ENCODE measurements around the gene PGS1.

PGS1 gene

DNA sequence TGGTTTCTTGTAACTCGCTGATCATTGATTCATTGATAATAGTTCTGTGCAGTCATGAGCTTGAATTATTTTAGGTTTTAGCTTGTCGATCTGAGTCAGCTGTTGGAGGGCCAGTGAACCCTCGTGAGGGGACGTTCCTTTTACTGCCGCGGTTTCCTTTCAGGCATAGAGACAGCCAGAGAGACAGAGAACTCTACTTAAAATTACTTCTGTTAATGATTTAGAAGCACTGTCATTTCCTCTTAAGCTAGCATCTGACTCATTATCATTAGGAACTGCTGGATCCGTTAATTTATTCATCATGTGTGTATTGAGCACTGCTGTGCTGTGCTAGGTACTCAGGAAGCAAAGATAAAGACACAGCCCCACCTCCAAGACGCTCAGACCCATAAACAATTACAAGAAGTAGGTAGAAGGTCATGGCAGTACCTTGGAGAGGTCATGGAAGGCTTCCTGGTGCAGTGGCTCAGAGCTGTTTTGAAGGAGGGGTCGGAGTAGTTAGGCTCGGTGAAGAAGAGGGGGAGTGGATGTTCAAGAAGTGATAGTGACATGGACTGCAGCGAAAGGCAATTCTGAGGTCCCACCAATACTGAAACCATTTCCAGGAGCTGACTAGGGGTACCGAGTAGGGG, 3.3 kb downstream of the PGS1 start:
- Mint-ChIP-seq H3K36me3 (ENCODE audit: low read depth) (peaks cover 31% of the 10 kb centered on the region), H3K4me1 (ENCODE audit: low read depth) (peaks cover 81% of the 10 kb centered on the region), H3K9me3 (no peaks in the 10 kb centered on the region), H3K4me3 (peak overlapping the region; percentile 98), H3K27me3 (no peaks in the 10 kb centered on the region), H3K27ac (peak overlapping the region; percentile 96)

DNA sequence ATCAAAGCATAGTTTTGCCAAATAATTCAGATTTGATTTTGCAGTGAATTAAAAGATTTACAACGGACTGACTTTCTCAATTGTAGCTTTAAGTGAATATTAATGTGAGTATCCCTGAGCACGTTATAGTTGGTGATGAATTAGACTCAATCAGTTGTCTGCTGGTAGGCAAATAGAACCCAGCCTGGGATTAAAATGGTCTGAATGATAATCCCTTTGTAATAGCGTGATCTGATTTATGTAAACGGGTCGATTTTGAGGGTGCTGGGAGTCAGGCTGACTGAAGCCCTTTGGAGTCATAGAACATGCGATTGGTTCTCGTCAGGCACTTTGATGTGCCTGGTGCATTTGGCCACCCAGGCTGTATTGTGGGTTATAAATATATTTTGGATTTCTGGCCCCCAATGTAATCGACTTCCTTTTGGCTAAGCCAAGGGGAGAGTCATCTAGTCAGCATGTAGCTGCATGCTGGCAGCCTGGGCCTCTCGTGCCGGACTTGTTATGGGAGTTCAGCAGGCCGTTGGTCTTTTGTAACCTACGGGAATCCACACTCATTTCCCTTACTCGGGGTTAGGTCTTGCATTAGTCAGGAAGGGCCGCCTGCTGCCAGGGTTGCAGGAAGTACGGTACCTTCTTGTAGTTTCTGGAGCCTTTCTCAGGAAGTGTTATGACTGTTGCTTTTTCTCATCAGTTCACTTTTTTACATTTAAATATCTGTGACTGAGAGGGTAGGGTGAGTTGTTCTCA, 5.4 kb downstream of the PGS1 start:
- Mint-ChIP-seq H3K27me3 (no peaks in the 10 kb centered on the region), H3K27ac (peak overlapping the region; percentile 96), H3K4me1 (ENCODE audit: low read depth) (peaks cover 95% of the 10 kb centered on the region), H3K9me3 (no peaks in the 10 kb centered on the region), H3K4me3 (peak overlapping the region; percentile 75), H3K36me3 (ENCODE audit: low read depth) (peaks cover 39% of the 10 kb centered on the region)

DNA sequence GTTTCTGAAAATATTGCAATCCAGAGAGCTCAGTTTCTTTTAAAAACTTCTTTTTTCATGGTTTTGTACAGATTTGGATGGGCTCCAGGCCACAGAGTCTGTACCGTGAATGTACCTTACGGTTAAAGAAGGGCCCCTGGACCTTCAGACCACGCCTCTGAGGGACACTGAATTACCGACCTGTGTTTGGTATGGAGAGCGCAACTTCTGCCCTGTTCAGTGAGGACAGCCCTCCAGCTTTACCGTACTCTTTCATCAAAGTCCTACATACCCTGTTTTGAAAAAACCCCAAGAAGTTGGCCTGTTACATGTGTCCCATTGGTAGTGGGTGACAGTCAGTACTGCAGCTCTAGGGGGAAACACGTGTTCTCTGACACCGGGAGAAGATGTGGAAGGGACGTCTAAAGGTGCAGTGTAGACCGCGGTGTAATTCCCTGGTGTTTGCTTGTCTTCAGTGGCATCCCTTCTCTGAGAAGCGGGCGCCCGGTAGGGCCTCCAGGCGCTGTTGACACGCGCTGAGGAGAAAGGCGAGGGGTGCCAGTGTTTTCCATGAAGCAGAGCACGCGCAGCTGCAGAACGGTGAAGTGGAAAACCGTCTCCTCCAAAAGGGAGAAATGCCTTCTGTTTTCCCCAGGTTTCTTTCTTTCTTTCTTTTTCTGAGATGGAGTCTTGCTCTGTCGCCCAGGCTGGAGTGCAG, 6.2 kb downstream of the PGS1 start:
- peaks cover 39% of the 10 kb centered on the region for H3K36me3 Mint-ChIP-seq (ENCODE audit: low read depth)
- H3K9me3 Mint-ChIP-seq = no peaks in the 10 kb centered on the region
- H3K27me3 Mint-ChIP-seq = no peaks in the 10 kb centered on the region

DNA sequence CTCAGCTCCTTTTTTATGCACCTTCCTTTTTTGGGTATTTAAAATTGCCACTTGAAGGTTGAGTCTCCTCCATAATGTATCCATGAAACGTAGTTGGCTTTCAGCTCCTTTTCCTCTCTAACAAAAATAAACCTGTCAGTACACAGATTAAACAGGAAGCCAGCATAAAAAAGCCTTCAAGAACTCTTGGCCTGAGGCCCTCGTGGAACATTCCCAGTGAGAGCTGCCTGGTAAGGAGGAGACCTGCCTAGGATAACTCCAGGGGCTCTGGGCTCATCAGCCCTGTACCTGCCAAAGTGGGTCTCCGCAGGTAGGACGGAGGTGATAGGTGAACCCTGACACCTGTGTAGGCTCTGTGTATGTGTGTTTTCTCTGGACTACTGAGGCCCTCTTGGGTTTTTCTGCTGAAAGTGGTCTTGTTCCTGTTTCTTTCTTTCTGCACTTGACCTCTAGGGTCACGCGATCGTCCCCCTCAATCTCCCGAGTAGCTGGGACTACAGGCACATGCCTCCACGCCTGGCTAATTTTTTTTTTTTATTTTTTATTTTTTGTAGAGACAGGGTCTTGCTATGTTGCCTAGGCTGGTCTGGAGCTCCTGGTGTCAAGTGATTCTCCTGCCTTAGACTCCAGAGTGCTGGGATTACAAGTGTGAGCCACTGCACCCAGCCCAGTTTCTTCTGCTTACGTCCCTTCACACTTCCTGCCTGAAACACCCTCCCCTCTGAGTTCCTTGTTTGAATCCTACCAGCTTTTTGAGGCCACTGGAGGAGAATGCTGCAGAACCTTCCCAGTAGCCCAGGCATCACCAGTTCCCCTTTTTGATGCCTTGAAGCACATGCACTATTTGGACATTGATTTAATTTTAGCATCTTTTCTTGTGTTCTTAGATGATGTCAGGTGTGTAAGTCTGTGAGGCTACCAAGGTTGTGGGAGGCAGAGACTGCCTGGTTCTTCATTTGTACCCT, 9.8 kb downstream of the PGS1 start:
- peak overlapping the region; percentile 96 for H3K27ac Mint-ChIP-seq
- no peaks in the 10 kb centered on the region for H3K27me3 Mint-ChIP-seq
- peaks cover 79% of the 10 kb centered on the region for H3K4me1 Mint-ChIP-seq (ENCODE audit: low read depth)
- H3K36me3 Mint-ChIP-seq (ENCODE audit: low read depth) = peaks cover 31% of the 10 kb centered on the region
- no peaks in the 10 kb centered on the region for H3K9me3 Mint-ChIP-seq
- peak overlapping the region; percentile 53 for H3K4me3 Mint-ChIP-seq

More for the DNA sequence above, 6.2 kb downstream of the PGS1 start:
- Mint-ChIP-seq H3K4me3 (peak overlapping the region; percentile 75), H3K27ac (peak overlapping the region; percentile 96), H3K4me1 (ENCODE audit: low read depth) (peaks cover 95% of the 10 kb centered on the region)

DNA sequence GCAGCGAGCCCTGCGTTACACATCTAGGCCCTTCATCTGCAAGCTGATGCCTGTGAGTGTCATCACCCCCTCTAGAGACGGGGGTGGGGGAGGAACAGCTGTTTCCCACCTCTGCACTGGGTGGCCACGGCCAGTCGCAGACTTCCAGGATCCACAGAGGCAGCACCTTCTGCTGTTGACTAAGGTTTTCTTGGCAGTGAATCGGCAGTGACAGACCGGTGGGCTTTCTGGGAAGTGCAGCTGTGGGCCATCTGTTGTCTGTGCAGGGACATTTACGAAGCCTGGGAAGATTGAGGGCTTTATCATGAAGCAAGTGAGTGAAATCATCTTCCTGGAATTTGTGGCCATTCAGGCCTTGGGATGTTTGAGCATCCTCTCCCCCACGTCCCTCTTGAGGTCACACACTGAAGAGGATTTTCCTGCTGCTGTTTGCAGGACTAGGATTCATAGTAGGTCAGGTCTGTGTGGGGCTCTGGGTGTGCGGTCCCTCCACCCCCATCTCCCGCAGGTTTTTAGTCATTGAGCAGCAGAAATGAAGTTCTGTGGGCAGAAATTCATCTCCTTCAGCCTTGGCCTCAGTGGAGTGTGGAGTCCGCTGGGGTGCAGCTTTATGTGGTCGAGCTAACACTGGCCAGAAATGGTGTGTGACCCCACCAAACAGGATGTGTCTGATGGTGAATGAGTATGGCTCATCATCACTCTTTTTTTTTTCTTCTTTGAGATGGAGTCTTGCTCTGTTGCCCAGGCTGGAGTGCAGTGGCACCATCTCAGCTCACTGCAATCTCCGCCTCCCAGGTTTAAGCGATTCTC, 12.0 kb downstream of the PGS1 start:
- Mint-ChIP-seq H3K27me3 (no peaks in the 10 kb centered on the region), H3K27ac (peak overlapping the region; percentile 65), H3K9me3 (no peaks in the 10 kb centered on the region), H3K4me3 (no peak overlapping the region), H3K36me3 (ENCODE audit: low read depth) (peaks cover 34% of the 10 kb centered on the region), H3K4me1 (ENCODE audit: low read depth) (peaks cover 66% of the 10 kb centered on the region)

DNA sequence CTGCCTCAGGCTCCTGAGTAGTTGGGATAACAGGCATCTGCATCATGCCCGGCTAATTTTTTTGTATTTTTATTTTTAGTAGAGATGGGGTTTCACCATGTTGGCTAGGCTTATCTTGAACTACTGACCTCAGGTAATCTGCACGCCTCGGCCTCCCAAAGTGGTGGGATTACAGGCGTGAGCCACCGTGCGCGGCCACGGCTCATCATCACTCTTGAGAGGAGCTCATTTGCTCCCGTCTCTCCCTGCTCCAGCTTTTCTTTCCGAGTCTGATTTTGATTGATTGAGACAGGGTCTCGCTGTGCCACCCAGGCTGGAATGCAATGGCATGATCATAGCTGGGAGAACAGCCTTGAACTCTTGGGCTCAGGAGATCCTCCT, 12.6 kb downstream of the PGS1 start:
- Mint-ChIP-seq H3K36me3 (ENCODE audit: low read depth) (peaks cover 39% of the 10 kb centered on the region), H3K4me1 (ENCODE audit: low read depth) (peaks cover 60% of the 10 kb centered on the region), H3K27me3 (no peaks in the 10 kb centered on the region), H3K27ac (peak overlapping the region; percentile 65), H3K4me3 (no peak overlapping the region), H3K9me3 (no peaks in the 10 kb centered on the region)

DNA sequence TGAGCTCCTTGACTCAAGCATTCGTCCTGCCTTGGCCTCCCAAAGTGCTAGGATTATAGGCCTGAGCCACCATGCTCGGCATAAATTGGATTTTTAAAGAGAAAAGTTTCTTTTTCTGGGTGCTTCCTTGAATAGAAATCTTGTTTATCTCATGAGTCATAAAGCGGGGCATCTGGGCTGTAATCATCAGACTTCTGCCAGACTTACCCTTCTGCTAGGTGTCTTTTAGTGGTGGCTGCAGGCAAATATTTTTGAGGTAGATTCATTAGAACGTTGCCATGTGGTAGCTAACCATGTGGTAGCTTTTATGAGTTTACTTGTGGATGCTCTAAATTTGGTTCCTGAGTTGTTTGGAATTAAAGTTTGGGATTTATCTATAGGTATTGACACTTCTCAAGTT, 13.4 kb downstream of the PGS1 start:
- no peak overlapping the region for H3K4me3 Mint-ChIP-seq
- no peaks in the 10 kb centered on the region for H3K27me3 Mint-ChIP-seq
- H3K27ac Mint-ChIP-seq = no peak overlapping the region
- peaks cover 43% of the 10 kb centered on the region for H3K36me3 Mint-ChIP-seq (ENCODE audit: low read depth)
- H3K4me1 Mint-ChIP-seq (ENCODE audit: low read depth) = peaks cover 52% of the 10 kb centered on the region
- no peaks in the 10 kb centered on the region for H3K9me3 Mint-ChIP-seq

DNA sequence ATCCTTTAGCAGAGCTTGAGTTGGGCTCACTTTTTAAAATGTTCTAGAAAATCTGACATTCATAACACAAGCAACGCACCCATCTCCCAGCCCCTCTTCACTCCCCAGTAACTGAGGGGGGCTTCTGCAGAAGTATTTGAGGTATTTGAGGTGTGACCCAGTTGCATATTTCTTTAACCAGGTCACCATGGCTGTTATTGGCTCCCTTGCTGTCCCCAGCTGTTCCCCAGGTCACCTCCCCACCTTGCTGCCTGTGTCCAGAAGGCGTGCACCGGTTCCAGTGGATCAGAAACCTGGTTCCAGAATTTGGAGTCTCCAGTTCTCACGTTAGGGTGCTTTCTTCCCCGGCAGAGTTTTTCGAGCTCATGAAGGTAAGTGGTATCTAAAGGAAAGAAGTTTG, 13.8 kb downstream of the PGS1 start:
- H3K27me3 Mint-ChIP-seq = no peaks in the 10 kb centered on the region
- H3K36me3 Mint-ChIP-seq (ENCODE audit: low read depth) = peaks cover 46% of the 10 kb centered on the region
- peaks cover 48% of the 10 kb centered on the region for H3K4me1 Mint-ChIP-seq (ENCODE audit: low read depth)
- no peak overlapping the region for H3K4me3 Mint-ChIP-seq
- H3K9me3 Mint-ChIP-seq = no peaks in the 10 kb centered on the region
- peak overlapping the region; percentile 67 for H3K27ac Mint-ChIP-seq

DNA sequence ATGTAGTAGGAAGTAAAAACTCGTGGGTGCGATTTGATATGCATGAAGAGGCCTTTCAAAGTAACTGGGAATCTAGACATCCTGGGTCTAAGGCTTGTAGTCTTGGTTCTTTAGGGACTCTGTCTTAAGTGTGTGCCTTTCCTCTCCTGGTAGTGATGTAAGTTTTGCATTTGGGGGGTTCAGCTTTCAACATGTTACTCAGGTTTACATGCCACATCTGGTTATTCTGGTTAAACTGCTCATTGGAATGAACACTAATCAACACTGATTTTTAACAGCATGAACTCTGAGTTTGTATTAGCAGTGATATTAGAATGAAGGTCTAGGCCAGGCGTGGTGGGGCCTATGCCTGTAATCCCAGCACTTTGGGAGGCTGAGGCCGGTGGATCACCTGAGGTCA, 15.1 kb downstream of the PGS1 start:
- Mint-ChIP-seq H3K4me3 (no peak overlapping the region), H3K36me3 (ENCODE audit: low read depth) (peaks cover 50% of the 10 kb centered on the region), H3K27me3 (no peaks in the 10 kb centered on the region), H3K27ac (no peak overlapping the region), H3K4me1 (ENCODE audit: low read depth) (peaks cover 35% of the 10 kb centered on the region), H3K9me3 (no peaks in the 10 kb centered on the region)

DNA sequence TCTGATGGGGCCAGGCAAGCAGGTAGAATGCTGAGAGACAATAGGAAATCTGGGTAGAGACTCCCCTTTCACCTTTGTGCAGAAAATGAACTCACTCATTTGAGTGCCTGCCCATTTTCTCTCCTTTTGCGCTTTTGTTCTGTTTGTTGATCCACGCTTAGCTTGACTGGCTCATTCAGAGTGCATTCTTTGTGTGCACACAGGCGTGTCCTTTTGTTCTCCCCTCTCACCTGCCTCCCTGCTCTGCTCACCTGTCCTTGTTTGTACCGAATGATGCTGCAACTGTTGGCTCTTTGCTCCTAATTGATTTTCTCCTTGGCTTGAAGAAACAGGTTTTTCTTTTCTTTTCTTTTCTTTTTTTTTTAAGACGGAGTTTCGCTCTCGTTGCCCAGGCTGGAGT, 15.8 kb downstream of the PGS1 start:
- Mint-ChIP-seq H3K27me3 (no peaks in the 10 kb centered on the region), H3K27ac (no peak overlapping the region), H3K4me1 (ENCODE audit: low read depth) (peaks cover 30% of the 10 kb centered on the region), H3K36me3 (ENCODE audit: low read depth) (peaks cover 57% of the 10 kb centered on the region), H3K9me3 (no peaks in the 10 kb centered on the region), H3K4me3 (no peak overlapping the region)

DNA sequence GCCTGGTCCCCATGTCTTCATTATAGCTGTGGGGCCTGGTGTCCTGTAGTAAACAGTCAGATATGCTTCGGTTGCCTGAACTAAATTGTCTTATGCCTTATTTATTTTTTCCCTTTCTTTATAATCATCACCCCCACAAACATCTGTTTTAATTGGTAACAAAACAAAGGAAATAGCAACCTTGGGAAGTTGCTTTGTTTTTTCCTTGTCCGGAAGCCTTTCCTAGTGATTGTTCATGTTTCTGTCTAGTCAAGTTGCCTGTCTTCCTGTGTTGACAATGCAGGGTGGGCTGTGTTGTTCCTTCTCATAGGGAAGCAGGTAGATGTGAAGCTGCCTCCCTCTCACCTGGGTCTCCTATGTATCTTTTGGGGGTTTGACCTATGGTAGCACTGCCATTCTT, 16.7 kb downstream of the PGS1 start:
- Mint-ChIP-seq H3K9me3 (no peaks in the 10 kb centered on the region), H3K4me1 (ENCODE audit: low read depth) (peaks cover 22% of the 10 kb centered on the region), H3K36me3 (ENCODE audit: low read depth) (peaks cover 63% of the 10 kb centered on the region), H3K27me3 (no peaks in the 10 kb centered on the region), H3K4me3 (no peak overlapping the region), H3K27ac (no peak overlapping the region)

DNA sequence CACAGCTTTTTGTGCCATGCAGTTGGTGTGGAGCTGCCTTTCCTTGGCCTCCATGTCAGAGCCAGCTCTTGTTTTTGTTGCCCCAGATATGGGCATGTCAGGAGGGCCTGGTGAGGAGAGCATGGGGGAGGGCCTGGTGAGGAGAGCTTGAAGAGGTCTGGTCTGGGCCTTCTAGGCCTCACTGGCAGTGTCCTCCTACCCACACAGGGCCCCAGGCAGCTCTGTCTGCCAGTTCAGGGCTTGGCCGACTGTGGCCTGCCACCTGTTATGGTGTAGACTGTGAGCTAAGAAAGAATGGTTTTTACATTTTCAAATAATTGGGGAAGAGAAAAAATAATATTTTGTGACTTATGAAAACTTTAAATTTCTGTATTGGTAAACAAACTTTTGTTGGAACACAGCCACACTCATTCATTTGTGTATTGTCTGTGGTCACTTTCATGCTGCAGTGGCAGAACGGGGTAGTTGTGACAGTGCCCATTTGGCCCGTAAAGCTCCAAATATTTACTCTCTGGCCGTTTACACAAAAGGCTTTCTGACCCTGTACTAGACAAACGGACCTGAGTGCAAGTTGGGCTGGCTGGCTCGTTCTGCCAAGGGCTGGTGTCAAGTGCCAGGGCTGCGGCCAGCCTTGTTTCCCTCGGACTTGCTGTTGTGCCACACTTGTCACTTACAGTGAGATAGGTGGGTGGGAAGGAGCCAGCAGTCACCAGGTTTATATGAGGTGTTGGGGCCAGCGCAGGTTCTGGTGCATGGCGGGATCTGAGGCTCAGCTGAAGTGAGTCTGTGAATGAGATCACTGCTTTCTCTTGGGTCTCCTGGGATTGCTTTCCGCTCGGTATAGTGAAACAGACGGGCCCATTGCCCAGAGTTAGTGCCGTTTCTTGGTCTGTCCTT, 18.2 kb downstream of the PGS1 start:
- H3K36me3 Mint-ChIP-seq (ENCODE audit: low read depth) = peaks cover 73% of the 10 kb centered on the region
- H3K4me3 Mint-ChIP-seq = no peak overlapping the region
- H3K27me3 Mint-ChIP-seq = no peaks in the 10 kb centered on the region
- H3K27ac Mint-ChIP-seq = no peak overlapping the region
- H3K9me3 Mint-ChIP-seq = no peaks in the 10 kb centered on the region
- peaks cover 10% of the 10 kb centered on the region for H3K4me1 Mint-ChIP-seq (ENCODE audit: low read depth)

DNA sequence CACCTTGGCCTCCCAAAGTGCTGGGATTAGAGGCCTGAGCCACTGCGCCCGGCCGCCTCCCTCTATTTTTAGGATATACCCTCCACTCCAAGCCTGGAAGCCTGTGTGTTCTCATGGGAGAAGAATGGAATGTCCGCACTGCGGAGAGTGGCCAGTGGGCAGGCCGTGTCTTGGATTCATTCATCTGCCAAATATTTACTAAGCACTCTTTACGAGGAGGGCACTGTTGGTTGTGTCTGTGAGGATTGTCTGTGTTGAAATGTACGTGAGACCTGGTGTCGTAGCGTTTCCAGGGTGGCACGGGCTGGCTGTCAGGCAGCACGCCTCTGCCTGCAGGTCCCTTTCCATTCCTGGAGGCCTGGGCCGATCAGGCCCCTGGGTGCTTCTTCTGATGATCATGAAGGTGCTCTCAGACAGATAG, 19.2 kb downstream of the PGS1 start:
- Mint-ChIP-seq H3K36me3 (ENCODE audit: low read depth) (peaks cover 77% of the 10 kb centered on the region), H3K27me3 (no peaks in the 10 kb centered on the region), H3K4me3 (no peak overlapping the region), H3K27ac (no peak overlapping the region), H3K9me3 (no peaks in the 10 kb centered on the region), H3K4me1 (ENCODE audit: low read depth) (peaks cover 10% of the 10 kb centered on the region)

Data from stimulated activated naive CD8-positive, alpha-beta T cell treated with anti-CD3 and anti-CD28 coated beads, Interleukin-15, Interleukin-2, amounts not matched to agents 100 ng/mL and 50 ng/mL, for 24 hours (primary cell).